Stimulated activated CD4-positive, alpha-beta T cell treated with anti-CD3 and anti-CD28 coated beads, Interleukin-1b, Interleukin-23, amount 100 ng/mL, for 24 hours (primary cell): ENCODE results near the gene PRKAG1.

Source experiments
- DNase-seq, 4 experiments: peaks; one replicate each; pipeline ENCODE4 v3.0.0-alpha.2; 2020; ENCODE audit warnings: low read depth in 4 of 4, low spot score in 1 of 4

The PRKAG1 gene

DNA sequence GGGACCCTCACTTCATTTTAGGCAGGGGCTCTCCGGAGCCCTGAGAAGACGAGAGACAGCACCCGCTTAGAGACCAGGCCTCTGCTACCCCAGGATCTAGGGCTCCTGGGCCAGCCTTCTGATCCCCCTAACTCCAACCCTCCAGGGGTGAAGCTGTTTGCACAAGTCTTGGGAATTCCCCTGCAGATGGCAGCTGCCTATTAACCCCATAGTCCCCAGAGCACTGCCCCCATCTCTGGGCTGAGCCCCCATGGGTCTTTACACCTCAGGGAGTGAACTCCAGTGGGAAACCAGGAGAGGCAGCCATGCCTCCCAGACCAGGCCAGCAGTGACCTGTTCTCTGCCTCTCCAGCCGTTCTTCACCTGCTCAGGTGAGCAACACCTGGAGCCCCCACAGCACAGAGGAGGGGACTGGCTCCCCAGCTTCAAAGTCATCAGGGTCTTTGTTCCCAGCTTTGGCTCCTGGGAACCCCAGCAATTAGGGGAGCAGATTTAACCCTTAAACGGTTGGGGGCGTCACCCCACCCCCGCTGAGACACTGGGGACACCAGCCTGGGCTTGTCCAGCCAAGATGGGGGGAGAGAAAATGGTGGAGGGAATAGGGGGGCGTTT lies 49.3 kb downstream of the PRKAG1 start:
- no peak for DNase-seq

DNA sequence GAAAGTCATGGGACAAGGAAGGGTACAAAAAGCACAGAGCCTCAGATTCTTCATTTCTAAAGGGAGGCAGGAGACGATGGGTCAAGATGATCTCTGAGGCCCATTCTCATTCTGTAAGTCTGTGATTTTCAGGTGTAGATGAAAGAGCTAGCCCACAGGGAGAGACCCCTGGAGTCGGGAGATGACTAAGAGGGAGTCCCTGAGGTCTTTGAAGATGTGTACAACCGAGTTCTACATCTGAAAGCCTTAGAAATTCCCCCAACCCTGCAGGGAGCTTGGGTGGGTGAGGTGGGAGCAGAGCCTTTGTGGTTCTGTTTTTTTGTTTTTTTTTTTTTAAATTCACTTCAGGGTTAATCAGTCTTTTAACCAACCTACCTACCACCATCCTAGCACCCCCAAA lies 50.1 kb downstream of the PRKAG1 start:
- DNase-seq, result no peak

DNA sequence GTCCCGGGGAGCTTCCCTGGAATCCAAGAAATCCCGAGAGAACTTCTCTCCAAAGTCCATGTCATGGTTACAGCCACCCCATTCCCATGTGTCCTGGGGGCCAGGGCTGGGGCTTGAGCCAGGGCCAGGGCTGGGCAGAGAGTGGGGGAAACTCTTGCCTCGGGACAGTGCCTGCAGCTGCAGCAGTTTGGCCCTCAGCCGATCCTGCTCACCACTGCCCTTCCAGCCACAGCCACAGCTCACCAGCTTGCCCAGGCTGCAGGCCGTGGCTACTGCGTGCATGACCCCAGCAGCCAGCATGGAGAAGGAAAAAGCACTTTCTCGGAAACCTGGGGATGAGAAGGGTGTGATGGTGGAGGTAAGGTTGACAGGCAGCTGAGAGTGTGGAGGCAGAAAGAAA lies 50.6 kb downstream of the PRKAG1 start:
- no peak for DNase-seq

DNA sequence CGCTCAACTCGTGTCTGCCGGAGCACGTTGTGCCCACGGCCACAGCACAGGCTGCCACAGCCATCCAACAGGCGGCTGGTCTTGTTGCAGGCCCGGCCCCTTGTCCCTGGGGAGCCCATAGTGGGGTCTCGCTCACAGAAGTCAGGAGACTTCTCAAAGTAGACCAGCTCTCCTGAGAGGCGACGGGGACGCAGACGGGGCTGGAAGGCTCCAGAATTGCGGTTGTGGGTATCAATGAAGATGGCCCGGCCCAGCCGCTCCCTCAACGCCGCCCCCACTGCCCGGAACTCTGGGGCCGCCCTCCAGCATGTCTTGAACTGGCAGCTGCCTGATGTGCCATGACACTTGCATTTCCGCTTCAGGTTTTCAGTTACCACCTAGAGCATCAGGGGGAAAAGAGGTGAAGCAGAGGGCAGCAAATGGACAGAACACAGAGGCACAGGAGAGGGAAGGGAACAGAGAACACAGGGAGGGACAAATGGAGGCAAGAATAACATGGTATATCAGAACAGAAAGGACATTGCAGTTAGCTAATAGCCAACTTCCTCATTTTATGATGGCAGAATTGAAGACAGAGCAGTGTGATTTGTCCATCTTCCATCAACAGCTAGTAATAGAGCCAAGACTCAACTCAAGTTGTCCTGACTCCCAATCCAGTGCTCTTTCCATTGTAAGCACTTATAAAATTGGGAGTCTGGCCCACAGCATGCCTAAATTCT lies 52.2 kb downstream of the PRKAG1 start:
- no peak for DNase-seq

DNA sequence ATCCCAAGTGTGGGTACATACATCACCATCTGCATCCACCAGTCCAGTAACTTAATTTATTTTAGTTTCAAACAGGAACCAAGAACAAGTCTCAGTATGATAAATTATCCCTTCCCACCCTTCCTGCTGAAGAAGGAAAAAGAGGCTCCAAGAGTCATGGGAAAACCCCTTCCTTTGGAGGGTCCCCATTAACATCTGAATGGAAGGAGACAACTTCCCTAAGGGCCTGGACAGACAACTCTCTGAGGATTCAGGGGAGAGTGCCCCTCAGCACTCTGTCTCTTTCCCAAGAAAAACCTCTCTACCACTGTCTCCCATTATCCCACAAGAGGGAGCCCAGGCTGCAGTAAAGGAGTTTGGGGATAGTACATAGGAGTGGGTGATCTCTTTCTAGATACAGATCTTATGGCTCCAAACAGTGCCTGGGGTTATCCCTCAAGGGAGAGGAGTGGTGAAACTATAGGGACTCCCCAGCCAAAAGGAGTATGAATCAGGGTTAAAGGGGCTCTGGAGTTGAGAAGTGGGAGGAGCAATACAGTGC lies 53.2 kb downstream of the PRKAG1 start:
- no peak for DNase-seq

DNA sequence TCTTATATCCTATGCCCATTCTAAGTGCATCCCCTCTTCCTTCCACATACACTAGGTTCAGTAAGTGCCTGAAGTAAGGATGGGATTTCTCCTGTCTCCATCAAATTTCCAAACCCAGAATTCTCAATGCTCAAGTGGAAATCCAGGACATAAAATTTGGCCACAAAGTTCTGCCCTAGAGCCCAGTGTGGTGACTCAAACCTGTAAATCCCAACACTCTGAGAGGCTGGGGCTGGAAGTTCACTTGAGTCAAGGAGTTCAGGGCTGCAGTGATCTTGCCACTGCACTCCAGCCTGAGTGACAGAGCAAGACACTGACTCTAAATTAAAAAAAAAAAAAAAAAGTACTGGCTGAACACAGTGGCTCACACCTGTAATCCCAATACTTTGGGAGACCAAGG lies 56.8 kb downstream of the PRKAG1 start:
- DNase-seq, result no peak

DNA sequence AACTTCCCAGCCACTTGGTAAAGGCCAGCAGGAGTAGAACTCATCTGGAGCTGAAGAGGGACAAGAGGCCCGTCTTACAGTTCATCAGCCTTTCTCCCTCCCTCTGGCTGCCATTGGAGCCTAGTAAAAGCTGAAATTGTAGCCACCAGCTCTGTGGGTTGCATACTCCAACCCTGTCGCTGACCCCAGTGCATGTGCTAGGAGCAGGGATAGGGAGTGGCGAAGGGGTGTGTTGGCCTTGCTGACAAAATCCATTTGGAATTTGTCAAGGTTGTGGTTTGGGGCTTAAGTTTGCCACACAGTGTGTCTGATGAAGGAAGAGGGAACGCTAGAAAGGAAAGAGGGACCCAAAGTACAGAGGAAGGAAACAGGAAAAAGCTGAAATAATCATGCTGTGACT lies 57.2 kb downstream of the PRKAG1 start:
- no peak for DNase-seq

DNA sequence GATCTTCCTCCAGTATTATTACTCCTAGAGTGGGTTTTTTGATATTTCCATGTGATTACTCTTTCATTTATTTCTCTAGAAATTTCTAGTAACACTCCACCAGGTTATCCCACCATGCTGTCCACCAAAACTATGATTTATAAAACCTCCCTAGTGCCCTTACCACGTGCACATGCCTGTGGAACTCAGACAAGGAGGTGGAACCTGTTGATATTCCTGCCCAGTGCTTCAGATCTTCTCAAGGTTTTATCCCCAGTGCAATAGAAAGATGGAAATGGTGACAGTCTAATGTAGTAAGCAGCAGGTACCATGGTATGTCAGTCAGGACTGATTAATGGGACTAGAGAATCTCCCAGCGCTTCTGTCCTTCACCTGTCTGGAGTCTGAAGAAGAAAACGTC lies 57.7 kb downstream of the PRKAG1 start:
- no peak for DNase-seq

DNA sequence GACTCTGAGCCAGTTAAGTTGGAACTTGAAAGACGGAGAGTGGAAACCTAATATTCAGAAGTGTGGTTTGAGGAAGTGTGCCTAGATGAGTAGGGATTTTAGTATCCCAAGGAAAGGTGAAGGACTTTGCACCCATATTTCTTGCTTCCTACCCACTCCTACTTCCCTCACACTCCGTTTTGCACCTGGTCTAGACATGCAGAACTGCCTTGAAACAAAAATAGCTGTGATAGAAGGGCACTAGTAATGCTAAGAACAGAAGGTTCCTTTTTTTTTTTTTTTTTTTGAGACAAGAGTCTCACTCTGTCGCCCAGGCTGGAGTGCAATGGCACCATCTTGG lies 60.6 kb downstream of the PRKAG1 start:
- no peak for DNase-seq

DNA sequence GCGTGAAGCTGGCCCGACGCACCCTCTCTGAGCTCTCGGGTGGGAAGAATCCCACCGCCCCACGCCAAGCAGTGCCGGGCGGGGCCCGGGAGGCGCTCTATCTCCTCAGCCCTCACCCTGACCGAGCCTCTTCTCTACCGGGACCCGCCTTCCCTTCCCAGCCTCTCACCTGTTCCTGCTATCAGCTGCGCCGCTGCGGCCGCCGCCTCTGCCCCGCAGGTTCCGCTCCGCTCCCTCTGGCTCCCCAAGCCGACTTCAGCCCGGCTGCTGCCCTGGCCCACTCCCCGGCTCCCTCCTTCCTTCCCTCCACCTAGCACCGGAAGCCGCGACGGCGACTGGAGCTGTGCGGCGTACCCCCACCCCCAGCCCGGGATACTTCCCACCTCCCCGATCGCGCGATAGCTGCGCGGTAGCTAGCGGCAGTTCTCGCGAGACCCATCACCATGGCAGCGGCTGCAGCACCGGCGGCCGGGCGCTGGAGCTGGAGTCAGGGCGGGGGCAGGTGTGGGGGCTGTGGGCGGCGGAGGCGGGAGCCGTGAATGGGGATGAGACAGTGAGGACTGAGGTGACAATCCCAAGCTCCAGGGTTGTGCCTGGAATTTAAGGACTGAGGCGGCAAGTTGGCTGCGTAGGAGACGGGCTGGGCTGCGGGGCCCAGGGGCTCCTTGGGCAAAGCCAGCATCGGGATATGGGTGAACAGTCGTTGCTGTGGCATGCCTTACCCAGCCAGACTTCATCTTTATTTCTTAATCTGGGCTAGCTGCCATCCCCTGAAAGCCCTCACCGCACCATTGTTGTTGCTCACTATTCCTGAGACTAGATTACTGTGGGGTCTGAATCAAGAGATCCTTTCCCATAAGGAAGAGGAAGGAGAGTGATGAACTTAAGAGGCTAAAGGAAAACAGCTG lies 61.2 kb downstream of the PRKAG1 start, which contains the start of gene ARF3:
Gene ARF3 (minus strand): TSS at position 347 of the 908 bp plus-strand sequence. CDS start 16,392 bp downstream, outside the sequence.
- DNase-seq, result peak; percentile 79 to 91 (median 88)

DNA sequence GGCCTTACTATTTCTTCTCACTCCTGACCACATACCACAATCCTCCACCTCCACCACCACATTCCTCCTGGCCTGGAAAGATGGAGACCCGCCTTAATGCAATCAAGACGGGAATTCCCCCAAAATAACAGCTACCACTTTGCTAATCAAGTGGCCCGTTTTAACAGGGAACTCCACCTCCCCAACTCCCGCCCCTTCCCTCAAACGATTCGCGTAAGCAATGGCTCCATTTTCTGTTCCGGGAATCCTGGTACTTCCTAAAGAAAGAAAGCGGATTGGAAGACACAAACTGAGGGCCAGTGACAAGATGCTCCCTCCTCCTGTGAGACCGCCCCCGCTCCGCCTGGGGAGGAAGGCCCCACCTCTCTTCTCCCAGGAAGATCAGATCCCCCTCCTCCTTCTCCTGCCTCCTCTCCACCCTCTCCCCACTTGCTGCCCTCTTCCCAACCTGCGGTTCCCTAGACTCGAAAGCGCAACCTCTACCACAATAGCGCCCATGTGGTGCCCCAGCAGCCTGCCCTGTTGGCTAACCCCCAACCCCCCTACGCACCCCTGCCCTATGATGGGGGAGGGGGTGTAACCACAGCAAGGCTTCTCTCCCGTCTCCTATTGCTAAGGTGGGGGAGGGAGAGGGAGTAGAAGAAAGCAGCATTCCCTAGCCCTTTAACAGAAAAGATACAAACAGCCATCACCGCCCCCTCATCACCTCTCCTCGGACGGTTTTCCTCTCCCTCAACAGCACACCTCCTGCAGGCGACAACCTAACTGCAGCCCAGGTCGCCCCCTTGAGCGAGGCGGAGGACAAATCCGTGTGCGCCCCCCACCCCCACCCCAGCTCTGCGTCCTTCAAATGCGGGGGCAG lies 62.1 kb downstream of the PRKAG1 start:
- DNase-seq, result no peak

DNA sequence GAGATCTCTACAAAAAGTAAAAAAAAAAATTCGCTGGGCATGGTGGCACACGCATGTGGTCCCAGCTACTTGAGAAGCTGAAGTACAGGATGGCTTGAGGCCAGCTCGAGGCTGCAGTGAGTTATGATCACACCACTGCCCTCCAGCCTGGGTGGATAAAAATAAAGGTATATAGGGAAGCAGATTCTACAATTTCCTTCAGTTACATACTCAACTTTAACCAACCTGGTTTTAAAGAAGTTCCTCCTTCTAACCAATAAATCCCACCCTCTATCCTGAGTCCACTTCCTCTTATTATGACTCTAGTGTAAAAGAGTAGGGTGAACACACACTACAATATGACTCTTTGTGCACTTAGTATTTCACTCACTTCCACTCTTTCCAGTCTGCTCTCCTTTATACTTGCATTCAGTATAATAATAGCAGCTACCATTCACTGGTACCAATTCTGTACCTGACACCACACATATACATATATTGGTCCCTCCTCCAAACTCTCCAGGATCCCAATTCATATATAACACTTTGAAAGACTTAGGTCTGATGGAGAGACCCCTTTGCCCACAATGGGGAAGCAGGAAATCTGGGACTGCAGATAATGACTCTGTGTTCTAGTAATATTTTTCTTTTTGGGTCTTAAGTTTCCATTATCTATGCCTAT lies 63.6 kb downstream of the PRKAG1 start:
- no peak for DNase-seq

DNA sequence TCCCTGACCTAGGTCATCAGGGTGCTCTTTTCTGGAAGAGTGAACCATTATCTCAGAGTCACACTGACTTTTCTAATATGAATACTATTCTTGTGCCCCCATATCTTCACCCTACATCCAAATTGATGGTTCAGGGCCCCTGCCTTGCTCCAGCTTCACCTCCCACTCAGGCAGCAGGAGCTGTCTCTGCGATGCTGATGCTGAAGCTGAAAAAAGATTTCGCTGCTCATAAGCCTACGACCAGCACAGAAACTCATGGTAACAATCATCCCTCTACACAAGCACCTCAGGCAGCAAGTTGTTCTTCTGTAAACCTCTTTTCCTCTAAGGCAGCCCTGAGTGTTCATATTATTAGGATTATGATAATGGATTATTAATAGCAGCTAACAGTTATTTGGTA lies 64.5 kb downstream of the PRKAG1 start:
- no peak for DNase-seq

DNA sequence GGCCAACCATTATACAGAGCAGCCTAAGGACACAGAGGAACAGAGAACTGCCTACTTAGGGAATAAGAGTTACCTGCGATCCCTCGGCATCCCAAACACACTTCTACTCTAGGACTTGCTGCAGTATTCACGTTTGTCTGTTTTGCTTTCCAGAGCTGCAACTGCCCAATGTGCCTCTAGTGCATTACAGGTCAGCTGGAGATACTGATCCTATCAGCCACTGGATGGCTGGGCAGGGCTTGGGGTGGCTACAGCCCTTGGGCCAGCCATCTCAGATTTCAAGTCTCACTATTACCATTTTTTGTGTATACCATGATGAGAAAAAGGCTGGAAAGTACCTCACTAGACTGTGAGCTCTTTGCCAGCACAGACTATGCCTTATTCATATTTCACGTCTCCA lies 65.9 kb downstream of the PRKAG1 start:
- no peak for DNase-seq
